Sigmoid colon (tissue), 7 donors: ENCODE results near the gene PAX5. TPM values are rescaled to one million over a fixed set of nuclear protein-coding genes. Genes with fewer than 3 reads are reported as not detected.

Source experiments
- DNase-seq: peaks from one replicate; pipeline ENCODE4 v3.0.0-alpha.2; 2019
- H3K27ac ChIP-seq, 4 donors: fragments of 200-600 bp; sonication (generic); one replicate each; pipeline ENCODE4 v1.5.1; 2016 to 2019; ENCODE audit warnings: mild to moderate bottlenecking in 1 of 4
- H3K27me3 ChIP-seq, 3 donors: fragments of 200-600 bp; sonication (generic); one replicate each; pipeline ENCODE4 v1.5.1; 2019; ENCODE audit warnings: mild to moderate bottlenecking in 1 of 3
- H3K36me3 ChIP-seq, 4 donors: fragments of 200-600 bp; sonication (generic); one replicate each; pipeline ENCODE4 v1.5.1; 2016 to 2019
- H3K4me1 ChIP-seq, 4 donors: fragments of 200-600 bp; sonication (generic); one replicate each; pipeline ENCODE4 v1.5.1; 2017 to 2019
- H3K4me3 ChIP-seq, 4 donors: fragments of 200-600 bp; sonication (generic); one replicate each; pipeline ENCODE4 v1.5.1; 2017 to 2019; ENCODE audit warnings: mild to moderate bottlenecking in 2 of 4, moderate library complexity in 1 of 4
- H3K9me3 ChIP-seq, 4 donors: fragments of 200-600 bp in 3 of 4; sonication (generic) in 3 of 4; one replicate each; pipeline versions ENCODE4 v1.5.1 to v1.6.1; 2013 to 2019
- CTCF ChIP-seq, 4 experiments: fragments of 450-650 bp in 3 of 4; fragments of 200-600 bp in 1 of 4; IDR thresholded peaks; one replicate each; pipeline ENCODE4 v1.5.1; 2016 to 2019; ENCODE audit warnings: antibody characterized with exemption in 4 of 4, mild to moderate bottlenecking in 3 of 4, moderate library complexity in 2 of 4
- EP300 ChIP-seq, 4 donors: sonication (generic); formaldehyde crosslinking; IDR thresholded peaks; one replicate each; pipeline ENCODE4 v1.6.1; 2017; ENCODE audit warnings: antibody characterized with exemption in 4 of 4
- POLR2A ChIP-seq, 2 donors: fragments of 450-650 bp; IDR thresholded peaks; one replicate each; pipeline ENCODE4 v1.6.1; 2016; ENCODE audit warnings: antibody characterized with exemption in 2 of 2, mild to moderate bottlenecking in 2 of 2, moderate library complexity in 2 of 2
- POLR2AphosphoS5 ChIP-seq, 4 donors: sonication (generic); formaldehyde crosslinking; IDR thresholded peaks; one replicate each; pipeline ENCODE4 v1.6.1; 2017; ENCODE audit warnings: antibody characterized with exemption in 4 of 4
- WGBS, 2 donors: extraction: QIAGEN DNeasy Blood & Tissue Kit; methylation state at CpG; one replicate each; pipeline ENCODE4 v1.1.7; 2013; 5-methylcytosine and 5-hydroxymethylcytosine counted together
- intact Hi-C: fragments of 100-400 bp; cut with DNase I; formaldehyde crosslinking; loops from one replicate; pipeline ENCODE4 v1.15.1; 2023
- polyA plus RNA-seq, 3 donors: library from polyadenylated mRNA; stranded (reverse); fragments of 200-250 nt; gene quantifications; one replicate each; pipeline ENCODE4 v1.2.3, GENCODE V29; 2013
- total RNA-seq, 4 donors: library from RNA; depleted of rRNA; stranded (reverse); fragments of >200 nt; gene quantifications; one replicate each; pipeline ENCODE4 v1.1.0, GENCODE V29; 2016
- donor health status: healthy with polysubstance abuse.
- donor health status: Bipolar disorder and iron deficiency.
- donor health status: healthy.

PAX5 gene
- total and polyA plus RNA-seq, 7 donors = under 0.01 to 20.1 (median 0.23) TPM; not detected in 4

DNA sequence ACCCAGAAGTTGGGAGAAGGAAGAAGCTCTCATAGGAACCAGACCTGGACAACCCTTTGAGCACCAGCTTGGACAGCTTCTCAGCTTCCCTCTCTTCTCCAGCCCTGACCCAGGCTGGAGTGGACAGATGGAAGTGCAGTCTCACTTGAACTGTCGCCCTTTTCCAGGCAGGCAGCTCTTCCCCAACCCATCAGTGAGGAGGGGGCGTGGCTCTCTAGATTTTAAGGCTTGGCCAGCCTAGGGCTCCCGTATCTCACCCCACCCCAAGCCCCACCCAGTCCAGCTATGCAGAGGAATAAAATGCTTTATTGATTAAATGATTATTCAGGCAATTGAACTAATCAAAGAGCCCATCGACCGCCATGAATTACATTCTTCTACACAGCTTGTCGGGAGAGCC, 2.2 kb downstream of the PAX5 start:
- H3K27ac ChIP-seq = no peak overlapping the region

DNA sequence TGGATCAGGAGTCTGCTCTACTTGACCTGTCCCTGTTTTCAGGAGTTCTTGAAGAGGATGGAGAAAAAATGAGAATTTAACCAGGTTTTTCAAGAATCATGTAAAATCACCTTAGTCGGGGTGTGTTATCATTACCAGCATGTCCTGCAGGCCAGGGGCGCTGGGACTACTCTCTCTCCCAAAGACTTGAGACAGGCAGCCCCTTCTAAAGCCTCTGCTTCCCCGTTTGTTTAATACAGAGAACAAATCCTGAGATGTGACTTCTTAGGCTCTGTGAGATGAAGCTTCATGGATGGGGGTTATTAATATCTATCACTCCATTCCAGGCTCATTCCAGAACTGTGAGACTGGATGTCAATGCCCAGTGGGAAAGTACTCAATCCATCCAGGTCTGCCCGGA, 3.0 kb downstream of the PAX5 start:
- 28 to 29% methylated on average over 4 of the region's 4 CpGs for WGBS, 2 donors
- no peak for DNase-seq
- no peak for TF ChIP-seq CTCF (IDR thresholded peaks at IDR 0.05)
- TF ChIP-seq EP300 (IDR thresholded peaks at IDR 0.05) = no peak
- no peak for TF ChIP-seq POLR2AphosphoS5 (IDR thresholded peaks at IDR 0.05)
- TF ChIP-seq POLR2A (IDR thresholded peaks at IDR 0.05) = no peak
- Histone ChIP-seq H3K27ac (no peak overlapping the region), H3K36me3 (no peaks in the 10 kb centered on the region), H3K4me1 (peaks cover 0 to 58% (median 52%) of the 10 kb centered on the region in 4 donors), H3K27me3 (peaks cover 85 to 100% (median 100%) of the 10 kb centered on the region in 3 donors), H3K9me3 (no peaks in the 10 kb centered on the region), H3K4me3 (no peak overlapping the region)
- intact Hi-C loops = loop anchor here (10.0 kb wide), 1 partner anchor 84 kb away; no protein-coding TSS in a partner anchor

More for the DNA sequence above, 2.2 kb downstream of the PAX5 start:
- 16 to 19% methylated on average over 6 of the region's 6 CpGs for WGBS, 2 donors
- intact Hi-C loops = loop anchor here (10.0 kb wide), 1 partner anchor 83 kb away; no protein-coding TSS in a partner anchor
- Histone ChIP-seq H3K4me1 (peaks cover 0 to 58% (median 52%) of the 10 kb centered on the region in 4 donors), H3K4me3 (no peak overlapping the region), H3K9me3 (no peaks in the 10 kb centered on the region), H3K36me3 (no peaks in the 10 kb centered on the region), H3K27me3 (peaks cover 82 to 100% (median 100%) of the 10 kb centered on the region in 3 donors)
- DNase-seq = no peak
- TF ChIP-seq CTCF (IDR thresholded peaks at IDR 0.05) (no peak), POLR2A (IDR thresholded peaks at IDR 0.05) (no peak), EP300 (IDR thresholded peaks at IDR 0.05) (no peak), POLR2AphosphoS5 (IDR thresholded peaks at IDR 0.05) (no peak)

DNA sequence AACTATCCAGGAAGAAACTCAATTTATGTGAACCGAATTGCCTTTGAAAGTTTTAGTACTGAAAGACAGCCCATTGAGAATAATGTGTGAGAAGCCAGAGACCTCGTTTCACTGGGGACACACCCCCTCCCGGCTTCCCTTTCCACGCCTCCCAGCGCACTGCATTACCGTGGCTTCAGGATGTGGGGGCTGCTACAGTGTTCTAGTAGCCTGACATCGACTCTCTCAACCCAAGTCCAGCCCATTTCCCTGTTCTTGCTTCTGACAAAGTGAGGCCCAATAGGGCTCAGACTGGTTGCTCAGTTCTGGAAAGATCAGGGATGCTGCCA, 3.5 kb downstream of the PAX5 start:
- peaks cover 85 to 100% (median 100%) of the 10 kb centered on the region in 3 donors for H3K27me3 ChIP-seq
- peaks cover 0 to 58% (median 55%) of the 10 kb centered on the region in 4 donors for H3K4me1 ChIP-seq
- no peak for DNase-seq
- no peak overlapping the region for H3K27ac ChIP-seq
- H3K9me3 ChIP-seq = no peaks in the 10 kb centered on the region
- no peaks in the 10 kb centered on the region for H3K36me3 ChIP-seq
- intact Hi-C loops = loop anchor here (10.0 kb wide), 1 partner anchor 84 kb away; no protein-coding TSS in a partner anchor
- H3K4me3 ChIP-seq = no peak overlapping the region
- 3 to 4% methylated on average over 7 of the region's 7 CpGs for WGBS, 2 donors
- TF ChIP-seq EP300 (IDR thresholded peaks at IDR 0.05) (no peak), CTCF (IDR thresholded peaks at IDR 0.05) (no peak), POLR2AphosphoS5 (IDR thresholded peaks at IDR 0.05) (no peak), POLR2A (IDR thresholded peaks at IDR 0.05) (no peak)

- DNase-seq = no peak
- Histone ChIP-seq H3K36me3 (no peaks in the 10 kb centered on the region), H3K4me1 (peaks cover 0 to 58% (median 55%) of the 10 kb centered on the region in 4 donors), H3K27me3 (peaks cover 84 to 100% (median 100%) of the 10 kb centered on the region in 3 donors), H3K9me3 (no peaks in the 10 kb centered on the region), H3K27ac (no peak overlapping the region), H3K4me3 (no peak overlapping the region)
- intact Hi-C loops = loop anchor here (10.0 kb wide), 1 partner anchor 85 kb away; no protein-coding TSS in a partner anchor
- TF ChIP-seq CTCF (IDR thresholded peaks at IDR 0.05) = no peak
- no peak for TF ChIP-seq POLR2A (IDR thresholded peaks at IDR 0.05)
- TF ChIP-seq EP300 (IDR thresholded peaks at IDR 0.05) = no peak
- TF ChIP-seq POLR2AphosphoS5 (IDR thresholded peaks at IDR 0.05) = no peak
- 4 to 8% methylated on average over 53 of the region's 53 CpGs for WGBS, 2 donors
These were observed 4.1 kb downstream of the PAX5 start for GRCh38 chr9:37029776-37030610.
